Panc1 (cell line): ENCODE results near the gene APPL1. TPM values are rescaled to one million over a fixed set of nuclear protein-coding genes. Genes with fewer than 3 reads are reported as not detected.

Experiments used
- ATAC-seq: fragments of 200-7000 bp; cut with Tn5 transposase; 2 replicates; pipeline ENCODE4 v1.9.1; 2020; ENCODE audit warnings: mild to moderate bottlenecking, moderate library complexity
- BruUV-seq: library from RNA; stranded (reverse); fragments of 400-500 nt; replicated peaks from 2 replicates; lab custom pipeline; 2021; lab: Mats Ljungman, UMichigan
- CTCF ChIA-PET: fragments of 300-600 bp; sonication (Branson Sonifier 250); formaldehyde crosslinking; loops from one replicate; lab custom pipeline; 2022; ENCODE audit warnings: antibody characterized with exemption; lab: Charles Lee
- POLR2A ChIA-PET: fragments of 300-600 bp; sonication (Branson Sonifier 250); formaldehyde crosslinking; loops from one replicate; lab custom pipeline; 2022; ENCODE audit warnings: antibody characterized with exemption; lab: Charles Lee
- DNase-seq: peaks from one replicate; pipeline ENCODE4 v3.0.0-alpha.2; 2010; ENCODE audit warnings: low read depth, low spot score
- H3K27ac ChIP-seq: 2 replicates; pipeline ENCODE4 v1.5.1; 2011; ENCODE audit warnings: mild to moderate bottlenecking, low read length, inconsistent platforms
- H3K27me3 ChIP-seq: fragments of 200-500 bp; sonication (Bioruptor generic); 2 replicates; pipeline ENCODE4 v1.6.0; 2014; ENCODE audit warnings: low read length, inconsistent platforms; ENCODE audit not compliant: control insufficient read depth, insufficient read depth
- H3K36me3 ChIP-seq: fragments of 200-500 bp; sonication (Bioruptor generic); 2 replicates; pipeline ENCODE4 v1.5.1; 2014; ENCODE audit warnings: inconsistent platforms, mild to moderate bottlenecking, low read length, moderate library complexity; ENCODE audit not compliant: control insufficient read depth, insufficient read depth
- H3K4me1 ChIP-seq: 2 replicates; pipeline ENCODE4 v1.5.1; 2011; ENCODE audit warnings: inconsistent platforms, mild to moderate bottlenecking, low read length, moderate library complexity; ENCODE audit not compliant: control insufficient read depth, insufficient read depth
- H3K4me3 ChIP-seq, 2 experiments: 2 replicates each; pipeline ENCODE4 v1.5.1; 2011 to 2012; ENCODE audit warnings: low read depth in 2 of 2, low read length in 2 of 2, mild to moderate bottlenecking in 2 of 2, inconsistent platforms in 1 of 2, moderate library complexity in 1 of 2
- H3K9me3 ChIP-seq: fragments of 200-500 bp; sonication (Bioruptor generic); 2 replicates; pipeline ENCODE4 v1.5.1; 2014; ENCODE audit warnings: low read depth, mild to moderate bottlenecking, inconsistent platforms, low read length, moderate library complexity; ENCODE audit not compliant: control insufficient read depth, insufficient read depth
- CTCF ChIP-seq: fragments of 450-650 bp; IDR thresholded peaks from 2 replicates; pipeline ENCODE4 v1.5.1; 2017; ENCODE audit warnings: mild to moderate bottlenecking
- POLR2AphosphoS5 ChIP-seq: IDR thresholded peaks from 2 replicates; pipeline ENCODE4 v1.6.1; 2012; ENCODE audit warnings: mild to moderate bottlenecking, low read depth, low read length, moderate library complexity
- SIN3A ChIP-seq: IDR thresholded peaks from 2 replicates; pipeline ENCODE4 v1.6.1; 2012; ENCODE audit warnings: low read depth, mild to moderate bottlenecking, low read length, moderate library complexity, borderline replicate concordance; ENCODE audit not compliant: insufficient read depth
- TCF7L2 ChIP-seq: IDR thresholded peaks from 2 replicates; pipeline ENCODE4 v1.6.1; 2011; ENCODE audit warnings: mild to moderate bottlenecking, low read depth, low read length, inconsistent platforms
- in situ Hi-C: cut with HindIII; loops from 2 replicates; pipeline ENCODE4 v1.10.0; 2016; ENCODE audit warnings: low sequenced_read_pairs, low pct_unique_long_range_greater_than_20kb
- intact Hi-C: fragments of 100-400 bp; cut with micrococcal nuclease; formaldehyde crosslinking; loops from one replicate; pipeline ENCODE4 v1.10.0; 2022; ENCODE audit not compliant: unreplicated experiment
- total RNA-seq: library from RNA; stranded (reverse); gene quantifications from one replicate; pipeline ENCODE4 v1.2.1, GENCODE V29; 2021; ENCODE audit not compliant: unreplicated experiment
- TF ChIP-seq, protein P1 (sequence below), 2 experiments: IDR thresholded peaks; 2 replicates each; pipeline ENCODE4 v1.6.1; 2011 to 2012; ENCODE audit warnings: low read depth in 2 of 2, control low read depth in 1 of 2, low read length in 1 of 2, mild to moderate bottlenecking in 1 of 2, moderate library complexity in 1 of 2; ENCODE audit not compliant: insufficient read depth in 1 of 2

The APPL1 gene
- total RNA-seq, 1 experiment from 2014 or later, result 36.3 TPM

GRCh38 chr3:57268416-57268815 lies 40.9 kb downstream of the APPL1 start:
- ChIA-PET CTCF (no interaction called here), POLR2A (no interaction called here)
- DNase-seq (no peak), ATAC-seq (no peak)
- TF ChIP-seq POLR2AphosphoS5, result no peak
- TF ChIP-seq, protein P1, sequence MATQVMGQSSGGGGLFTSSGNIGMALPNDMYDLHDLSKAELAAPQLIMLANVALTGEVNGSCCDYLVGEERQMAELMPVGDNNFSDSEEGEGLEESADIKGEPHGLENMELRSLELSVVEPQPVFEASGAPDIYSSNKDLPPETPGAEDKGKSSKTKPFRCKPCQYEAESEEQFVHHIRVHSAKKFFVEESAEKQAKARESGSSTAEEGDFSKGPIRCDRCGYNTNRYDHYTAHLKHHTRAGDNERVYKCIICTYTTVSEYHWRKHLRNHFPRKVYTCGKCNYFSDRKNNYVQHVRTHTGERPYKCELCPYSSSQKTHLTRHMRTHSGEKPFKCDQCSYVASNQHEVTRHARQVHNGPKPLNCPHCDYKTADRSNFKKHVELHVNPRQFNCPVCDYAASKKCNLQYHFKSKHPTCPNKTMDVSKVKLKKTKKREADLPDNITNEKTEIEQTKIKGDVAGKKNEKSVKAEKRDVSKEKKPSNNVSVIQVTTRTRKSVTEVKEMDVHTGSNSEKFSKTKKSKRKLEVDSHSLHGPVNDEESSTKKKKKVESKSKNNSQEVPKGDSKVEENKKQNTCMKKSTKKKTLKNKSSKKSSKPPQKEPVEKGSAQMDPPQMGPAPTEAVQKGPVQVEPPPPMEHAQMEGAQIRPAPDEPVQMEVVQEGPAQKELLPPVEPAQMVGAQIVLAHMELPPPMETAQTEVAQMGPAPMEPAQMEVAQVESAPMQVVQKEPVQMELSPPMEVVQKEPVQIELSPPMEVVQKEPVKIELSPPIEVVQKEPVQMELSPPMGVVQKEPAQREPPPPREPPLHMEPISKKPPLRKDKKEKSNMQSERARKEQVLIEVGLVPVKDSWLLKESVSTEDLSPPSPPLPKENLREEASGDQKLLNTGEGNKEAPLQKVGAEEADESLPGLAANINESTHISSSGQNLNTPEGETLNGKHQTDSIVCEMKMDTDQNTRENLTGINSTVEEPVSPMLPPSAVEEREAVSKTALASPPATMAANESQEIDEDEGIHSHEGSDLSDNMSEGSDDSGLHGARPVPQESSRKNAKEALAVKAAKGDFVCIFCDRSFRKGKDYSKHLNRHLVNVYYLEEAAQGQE (IDR thresholded peaks at IDR 0.05; ENCODE audit: insufficient read depth in 1 of 2, low read depth in 2 of 2, low read length in 1 of 2), result no peak
- no peak for TF ChIP-seq SIN3A
- no peak for TF ChIP-seq TCF7L2
- TF ChIP-seq CTCF, result no peak
- Histone ChIP-seq H3K4me3 (no peak overlapping the region), H3K27ac (no peak overlapping the region), H3K36me3 (peaks cover 21% of the 10 kb centered on the region; the same call in 1 of the 2 replicates), H3K9me3 (no peaks in the 10 kb centered on the region), H3K27me3 (no peaks in the 10 kb centered on the region), H3K4me1 (no peaks in the 10 kb centered on the region)
- no TSS peak for BruUV-seq
- intact Hi-C loops, result no loop called here
- in situ Hi-C loops, result no loop called here

DNA sequence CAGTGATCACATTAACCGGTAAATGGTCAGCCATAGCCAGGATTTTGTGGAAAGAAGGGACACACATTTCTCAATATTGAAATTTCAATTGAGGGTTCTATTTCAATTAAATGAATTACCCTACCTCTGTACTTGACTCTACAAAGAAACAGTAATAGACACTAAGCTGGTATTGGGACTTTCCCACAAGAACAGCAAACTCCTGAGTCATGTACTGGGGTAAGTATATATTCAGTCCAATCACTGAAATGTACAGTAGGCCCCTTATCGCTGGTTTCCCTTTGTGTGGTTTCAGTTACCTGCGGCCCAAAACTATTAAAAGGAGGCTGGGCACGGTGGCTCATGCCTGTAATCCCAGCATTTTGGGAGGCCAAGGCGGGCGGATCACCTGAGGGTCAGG lies 47.3 kb downstream of the APPL1 start:
- DNase-seq (no peak), ATAC-seq (no peak)
- ChIA-PET POLR2A (no interaction called here), CTCF (no interaction called here)
- BruUV-seq, result no TSS peak
- intact Hi-C loops, result no loop called here
- TF ChIP-seq, protein P1 (IDR thresholded peaks at IDR 0.05; ENCODE audit: insufficient read depth in 1 of 2, low read depth in 2 of 2, low read length in 1 of 2), result no peak
- H3K4me3 ChIP-seq, result no peak overlapping the region
- no peaks in the 10 kb centered on the region for H3K9me3 ChIP-seq
- peaks cover 9% of the 10 kb centered on the region; the same call in 1 of the 2 replicates for H3K36me3 ChIP-seq
- in situ Hi-C loops, result no loop called here
- H3K27me3 ChIP-seq, result no peaks in the 10 kb centered on the region
- no peak overlapping the region for H3K27ac ChIP-seq
- H3K4me1 ChIP-seq, result no peaks in the 10 kb centered on the region
